ENCODE measurements around the gene MYOM3. TPM values are rescaled to one million over a fixed set of nuclear protein-coding genes. Genes with fewer than 3 reads are reported as not detected.
A peak's percentile ranks its signal among the peaks of the same experiment; 100 is the strongest.
"Not testable (repeated sequence)": the region's sequence is repeated elsewhere in the genome, so short reads cannot be mapped to it uniquely, and the experiment has no call there.

The MYOM3 gene
- total and polyA plus RNA-seq, 11 donors: 76.7 to 379 (median 288) TPM

DNA sequence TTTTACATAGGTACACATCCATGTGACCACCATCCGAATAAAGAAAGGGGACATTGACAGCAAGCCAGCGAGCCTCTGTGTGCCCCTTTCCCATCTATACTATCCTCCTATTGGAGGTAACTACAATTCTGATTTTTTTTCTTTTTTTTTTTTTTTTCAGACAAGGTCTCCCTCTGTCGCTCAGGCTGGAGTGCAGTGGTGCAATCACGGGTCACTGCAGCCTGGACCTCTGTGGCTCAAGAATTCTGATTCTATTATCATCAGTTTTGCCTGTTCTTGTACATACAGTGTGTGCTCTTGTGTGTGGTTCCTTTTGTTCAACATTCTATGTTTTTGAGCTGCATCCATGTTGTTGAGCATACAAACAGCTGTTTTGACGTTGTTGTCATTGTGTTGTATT is 75.8 kb downstream of the MYOM3 start:
- no peak overlapping the region for H3K27ac ChIP-seq
- 80 to 88% (median 85%) methylated on average over 5 of the region's 5 CpGs for WGBS, 4 donors
- intact Hi-C loops (cut with DNase I): no loop called here
- no peaks in the 10 kb centered on the region for H3K9me3 ChIP-seq
- H3K27me3 ChIP-seq: no peaks in the 10 kb centered on the region
- H3K4me3 ChIP-seq: no peak overlapping the region
- TF ChIP-seq, protein P1, sequence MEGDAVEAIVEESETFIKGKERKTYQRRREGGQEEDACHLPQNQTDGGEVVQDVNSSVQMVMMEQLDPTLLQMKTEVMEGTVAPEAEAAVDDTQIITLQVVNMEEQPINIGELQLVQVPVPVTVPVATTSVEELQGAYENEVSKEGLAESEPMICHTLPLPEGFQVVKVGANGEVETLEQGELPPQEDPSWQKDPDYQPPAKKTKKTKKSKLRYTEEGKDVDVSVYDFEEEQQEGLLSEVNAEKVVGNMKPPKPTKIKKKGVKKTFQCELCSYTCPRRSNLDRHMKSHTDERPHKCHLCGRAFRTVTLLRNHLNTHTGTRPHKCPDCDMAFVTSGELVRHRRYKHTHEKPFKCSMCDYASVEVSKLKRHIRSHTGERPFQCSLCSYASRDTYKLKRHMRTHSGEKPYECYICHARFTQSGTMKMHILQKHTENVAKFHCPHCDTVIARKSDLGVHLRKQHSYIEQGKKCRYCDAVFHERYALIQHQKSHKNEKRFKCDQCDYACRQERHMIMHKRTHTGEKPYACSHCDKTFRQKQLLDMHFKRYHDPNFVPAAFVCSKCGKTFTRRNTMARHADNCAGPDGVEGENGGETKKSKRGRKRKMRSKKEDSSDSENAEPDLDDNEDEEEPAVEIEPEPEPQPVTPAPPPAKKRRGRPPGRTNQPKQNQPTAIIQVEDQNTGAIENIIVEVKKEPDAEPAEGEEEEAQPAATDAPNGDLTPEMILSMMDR (IDR thresholded peaks at IDR 0.05): no peak
- TF ChIP-seq POLR2A (IDR thresholded peaks at IDR 0.05): no peak
- no peak for ATAC-seq
- no peaks in the 10 kb centered on the region for H3K36me3 ChIP-seq
- no peak for DNase-seq
- no peaks in the 10 kb centered on the region for H3K4me1 ChIP-seq

DNA sequence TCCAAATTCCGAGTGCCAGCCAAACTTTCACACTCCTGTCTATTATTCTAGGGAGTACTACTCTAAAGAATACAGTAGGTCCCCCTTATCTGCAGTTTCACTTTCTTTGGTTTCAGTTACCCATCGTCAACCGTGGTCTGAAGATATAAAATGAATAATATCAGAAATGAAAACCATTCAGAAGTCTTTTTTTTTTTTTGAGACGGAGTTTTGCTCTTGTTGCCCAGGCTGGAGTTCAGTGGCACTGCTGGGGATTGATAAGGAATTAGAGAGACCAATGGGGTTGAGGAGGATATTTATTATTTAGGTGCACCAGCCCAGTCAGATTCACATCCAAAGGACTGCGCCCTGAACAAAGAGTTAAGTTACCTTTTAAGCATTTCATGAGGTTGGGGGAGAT is 79.0 kb downstream of the MYOM3 start:
- intact Hi-C loops (cut with DNase I): no loop called here
- DNase-seq (no peak), ATAC-seq (no peak)
- H3K36me3 ChIP-seq: no peaks in the 10 kb centered on the region
- H3K9me3 ChIP-seq: no peaks in the 10 kb centered on the region
- peaks cover 0 to 4% (median 0%) of the 10 kb centered on the region in 12 donors for H3K4me1 ChIP-seq
- H3K27me3 ChIP-seq: no peaks in the 10 kb centered on the region
- WGBS, 4 donors: 73 to 80% (median 77%) methylated on average over 5 of the region's 5 CpGs
- TF ChIP-seq, protein P1 (IDR thresholded peaks at IDR 0.05): no peak
- no peak for TF ChIP-seq POLR2A (IDR thresholded peaks at IDR 0.05)
- no peak overlapping the region for H3K4me3 ChIP-seq
- H3K27ac ChIP-seq: no peak overlapping the region

- H3K36me3 ChIP-seq; H3K27ac ChIP-seq; H3K4me1 ChIP-seq; H3K27me3 ChIP-seq; H3K4me3 ChIP-seq; H3K9me3 ChIP-seq; ATAC-seq; intact Hi-C loops (cut with DNase I); DNase-seq: not testable (repeated sequence)
- WGBS, 4 donors: 80 to 91% (median 87%) methylated on average over 7 of the region's 7 CpGs
These were observed 80.9 kb downstream of the MYOM3 start for GRCh38 chr1:24030976-24031516.

DNA sequence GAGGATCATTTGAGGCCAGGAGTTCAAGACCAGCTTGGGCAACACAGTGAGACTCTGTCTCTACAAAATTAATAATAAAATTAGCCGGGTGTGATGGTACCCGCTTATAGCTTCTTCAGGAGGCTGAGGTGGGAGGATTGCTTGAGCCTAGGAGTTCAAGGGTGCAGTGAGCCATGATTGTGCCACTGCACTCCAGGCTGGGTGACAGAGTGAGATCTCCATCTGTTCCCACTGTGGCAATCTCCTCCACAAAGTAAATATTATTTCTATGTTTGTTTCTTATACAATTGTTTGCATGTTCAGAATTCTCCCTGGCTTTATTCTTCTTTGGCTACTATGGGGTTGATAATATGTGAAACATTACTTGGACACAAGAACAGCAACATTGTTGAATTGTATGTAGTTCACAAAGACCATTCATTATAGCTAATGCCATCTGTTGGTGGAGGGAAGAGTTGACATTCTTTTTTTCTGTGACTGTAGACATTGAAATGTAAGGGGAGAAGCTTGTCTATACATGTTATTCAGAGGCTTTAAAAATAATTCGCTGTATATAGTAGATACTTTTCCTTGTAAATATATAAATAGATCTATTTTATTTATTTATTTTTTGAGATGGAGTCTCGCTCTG is 84.0 kb downstream of the MYOM3 start:
- intact Hi-C loops (cut with DNase I): loop anchor here in 9 of 10 donors (2.0 to 10.0 kb wide), 7 partner anchors 49 to 223 kb away; partner anchors contain the start of genes PNRC2 (in 5 of the 9), GALE (in 3 of the 9) and FUCA1 (in 1 of the 9)
- TF ChIP-seq, protein P1 (IDR thresholded peaks at IDR 0.05): peak; percentile 44 to 81 (median 72)
- no peak for TF ChIP-seq POLR2A (IDR thresholded peaks at IDR 0.05)
- ATAC-seq (peak in 3 of 4 donors; percentile 57 to 77 (median 73)), DNase-seq (no peak)
- WGBS, 4 donors: 75 to 84% (median 78%) methylated on average over 4 of the region's 4 CpGs
- Histone ChIP-seq H3K27me3 (no peaks in the 10 kb centered on the region), H3K9me3 (no peaks in the 10 kb centered on the region), H3K36me3 (no peaks in the 10 kb centered on the region), H3K27ac (no peak overlapping the region), H3K4me1 (peaks cover 0 to 10% (median 2%) of the 10 kb centered on the region in 12 donors), H3K4me3 (no peak overlapping the region)

Measured in heart left ventricle (tissue), 16 donors.